HCT116 (cell line): ENCODE measurements around the gene WNT2B. TPM values are rescaled to one million over a fixed set of nuclear protein-coding genes. Genes with fewer than 3 reads are reported as not detected.

Experiments used
- ATAC-seq: fragments of 200-7000 bp; cut with Tn5 transposase; 2 replicates; pipeline ENCODE4 v1.9.1; 2020; ENCODE audit warnings: mild to moderate bottlenecking, moderate library complexity
- BruUV-seq: library from RNA; stranded (reverse); fragments of 400-500 nt; replicated peaks from 2 replicates; lab custom pipeline; 2021; lab: Mats Ljungman, UMichigan
- CTCF ChIA-PET: fragments of 300-600 bp; sonication (Branson Sonifier 250); formaldehyde crosslinking; loops from one replicate; lab custom pipeline; 2021; ENCODE audit warnings: antibody characterized with exemption; lab: Charles Lee
- POLR2A ChIA-PET: fragments of 300-600, 350-600 bp; sonication (Branson Sonifier 250); formaldehyde crosslinking; loops from one replicate; lab custom pipeline; 2021; ENCODE audit warnings: antibody characterized with exemption; lab: Charles Lee
- RAD21 ChIA-PET, 2 experiments: fragments of 300-600 bp; sonication (Branson Sonifier 250); formaldehyde crosslinking; loops; one replicate each; lab custom pipeline; 2023; ENCODE audit warnings: low total read pairs in 2 of 2; ENCODE audit not compliant: uncharacterized antibody in 2 of 2, unreplicated experiment in 2 of 2, low non-redundant PET in 1 of 2; lab: Charles Lee
- DNase-seq: peaks from one replicate; pipeline ENCODE4 v3.0.0-alpha.2; 2010; ENCODE audit warnings: low read depth, low spot score
- H2AFZ ChIP-seq: fragments of 200-600 bp; shearing (Covaris generic), sonication (generic); 2 replicates; pipeline ENCODE4 v1.6.1; 2017; ENCODE audit warnings: low read depth, mixed run types, mixed read lengths, antibody characterized with exemption, low read length; ENCODE audit not compliant: poor library complexity, severe bottlenecking
- H3K27ac ChIP-seq: 2 replicates; pipeline ENCODE4 v1.5.1; 2012; ENCODE audit warnings: low read depth, low read length
- H3K27me3 ChIP-seq: fragments of 200-600 bp; sonication (generic); 2 replicates; pipeline ENCODE4 v1.6.1; 2016; ENCODE audit warnings: mixed run types, low read length, mixed read lengths; ENCODE audit not compliant: insufficient read depth
- H3K36me3 ChIP-seq, 2 experiments: fragments of 200-500 bp in 1 of 2; fragments of 200-600 bp in 1 of 2; sonication (Bioruptor generic) in 1 of 2; sonication (generic) in 1 of 2; 2 replicates each; pipeline versions ENCODE4 v1.5.1 to v1.6.1; 2014 to 2016; ENCODE audit warnings: low read length in 2 of 2, inconsistent platforms in 1 of 2, mixed read lengths in 1 of 2, mixed run types in 1 of 2; ENCODE audit not compliant: insufficient read depth in 2 of 2, control insufficient read depth in 1 of 2
- H3K4me1 ChIP-seq, 2 experiments: fragments of 200-600 bp in 1 of 2; sonication (generic) in 1 of 2; 2 replicates each; pipeline versions ENCODE4 v1.5.1 to v1.6.1; 2012 to 2017; ENCODE audit warnings: low read length in 2 of 2, inconsistent platforms in 1 of 2, mild to moderate bottlenecking in 1 of 2, mixed read lengths in 1 of 2, mixed run types in 1 of 2, moderate library complexity in 1 of 2; ENCODE audit not compliant: insufficient read depth in 2 of 2, control insufficient read depth in 1 of 2
- H3K4me2 ChIP-seq: fragments of 200-600 bp; sonication (generic); 2 replicates; pipeline ENCODE4 v1.6.1; 2017; ENCODE audit warnings: mixed run types, low read length, mixed read lengths
- H3K4me3 ChIP-seq, 2 experiments: fragments of 200-600 bp in 1 of 2; sonication (generic) in 1 of 2; replicated peaks in 1 of 2; 2 replicates each; pipeline ENCODE4 v1.5.1; 2011 to 2016; ENCODE audit warnings: low read length in 2 of 2, control low read depth in 1 of 2, low read depth in 1 of 2, mild to moderate bottlenecking in 1 of 2, mixed read lengths in 1 of 2, mixed run types in 1 of 2
- H3K79me2 ChIP-seq: fragments of 200-600 bp; sonication (generic); 2 replicates; pipeline ENCODE4 v1.6.1; 2017; ENCODE audit warnings: mild to moderate bottlenecking, mixed run types, low read length, moderate library complexity, mixed read lengths; ENCODE audit not compliant: insufficient read depth
- H3K9ac ChIP-seq: fragments of 200-600 bp; sonication (generic); 2 replicates; pipeline ENCODE4 v1.6.1; 2016; ENCODE audit warnings: low read length, mixed read lengths
- H3K9me2 ChIP-seq: fragments of 200-600 bp; sonication (generic), shearing (Covaris generic); 2 replicates; pipeline ENCODE4 v1.6.1; 2017; ENCODE audit warnings: mixed run types, mild to moderate bottlenecking, moderate library complexity; ENCODE audit not compliant: insufficient read depth
- H3K9me3 ChIP-seq, 2 experiments: fragments of 200-500 bp in 1 of 2; fragments of 200-600 bp in 1 of 2; sonication (Bioruptor generic) in 1 of 2; sonication (generic) in 1 of 2; 2 replicates each; pipeline ENCODE4 v1.6.1; 2014 to 2017; ENCODE audit warnings: low read length in 2 of 2, mixed read lengths in 2 of 2, inconsistent platforms in 1 of 2, low read depth in 1 of 2, mild to moderate bottlenecking in 1 of 2, mixed run types in 1 of 2, moderate library complexity in 1 of 2; ENCODE audit not compliant: control insufficient read depth in 1 of 2, insufficient read depth in 1 of 2
- H4K20me1 ChIP-seq: fragments of 200-600 bp; sonication (generic), shearing (Covaris generic); 2 replicates; pipeline ENCODE4 v1.6.1; 2017; ENCODE audit warnings: mixed run types, mild to moderate bottlenecking, moderate library complexity; ENCODE audit not compliant: insufficient read depth
- CBX3 ChIP-seq: IDR thresholded peaks from 2 replicates; pipeline ENCODE4 v1.6.1; 2012; ENCODE audit warnings: low read depth
- CEBPB ChIP-seq: IDR thresholded peaks from 2 replicates; pipeline ENCODE4 v1.6.1; 2012; ENCODE audit warnings: low read depth
- ELF1 ChIP-seq: IDR thresholded peaks from 2 replicates; pipeline ENCODE4 v1.6.1; 2012; ENCODE audit warnings: low read depth, borderline replicate concordance
- EZH2 ChIP-seq: fragments of 200-600 bp; sonication (generic); IDR thresholded peaks from 2 replicates; pipeline ENCODE4 v1.6.1; 2017; ENCODE audit warnings: antibody characterized with exemption, mixed run types
- FOSL1 ChIP-seq: IDR thresholded peaks from 2 replicates; pipeline ENCODE4 v1.6.1; 2012; ENCODE audit warnings: low read depth
- JUND ChIP-seq: IDR thresholded peaks from 2 replicates; pipeline ENCODE4 v1.6.1; 2012
- POLR2A ChIP-seq: IDR thresholded peaks from 2 replicates; pipeline ENCODE4 v1.7.0; 2011; ENCODE audit warnings: borderline replicate concordance; ENCODE audit not compliant: insufficient read depth, insufficient read length; ENCODE audit errors: extremely low read depth
- POLR2AphosphoS5 ChIP-seq: IDR thresholded peaks from 2 replicates; pipeline ENCODE4 v1.6.1; 2011; ENCODE audit warnings: mild to moderate bottlenecking, low read depth, low read length, moderate library complexity
- SIN3A ChIP-seq: IDR thresholded peaks from 2 replicates; pipeline ENCODE4 v1.6.1; 2012; ENCODE audit warnings: low read depth
- SRF ChIP-seq: IDR thresholded peaks from 2 replicates; pipeline ENCODE4 v1.6.1; 2012; ENCODE audit warnings: low read depth
- TCF7L2 ChIP-seq: IDR thresholded peaks from 2 replicates; pipeline ENCODE4 v1.7.0; 2011; ENCODE audit warnings: borderline replicate concordance, inconsistent platforms; ENCODE audit not compliant: insufficient read depth, insufficient read length; ENCODE audit errors: extremely low read depth
- YY1 ChIP-seq: IDR thresholded peaks from 2 replicates; pipeline ENCODE4 v1.6.1; 2011; ENCODE audit warnings: low read length, low read depth, moderate library complexity, mild to moderate bottlenecking; ENCODE audit not compliant: insufficient replicate concordance; ENCODE audit errors: extremely low read depth
- ZFX ChIP-seq: fragments of 450-650 bp; IDR thresholded peaks from 2 replicates; pipeline ENCODE4 v1.6.1; 2017
- ZNF274 ChIP-seq: fragments of 200-500 bp; sonication (Bioruptor generic); IDR thresholded peaks from 2 replicates; pipeline ENCODE4 v1.6.1; 2014; ENCODE audit warnings: mild to moderate bottlenecking, low read depth, low read length, inconsistent platforms
- intact Hi-C: fragments of 100-400 bp; cut with micrococcal nuclease; formaldehyde crosslinking; loops from 2 replicates; pipeline ENCODE4 v1.10.0; 2022
- total RNA-seq: library from RNA; stranded (reverse); gene quantifications from one replicate; pipeline ENCODE4 v1.2.1, GENCODE V29; 2021; ENCODE audit not compliant: unreplicated experiment
- TF ChIP-seq, protein P1 (sequence below), 3 experiments: fragments of 200-600 bp in 1 of 3; sonication (generic) in 1 of 3; IDR thresholded peaks in 2 of 3; conservative IDR thresholded peaks in 1 of 3; 2 replicates each; pipeline ENCODE4 v1.5.1; 2012 to 2017; ENCODE audit warnings: low read depth in 2 of 3, low read length in 2 of 3, antibody characterized with exemption in 1 of 3, borderline replicate concordance in 1 of 3, control low read depth in 1 of 3, mild to moderate bottlenecking in 1 of 3, mixed read lengths in 1 of 3, mixed run types in 1 of 3, moderate library complexity in 1 of 3; ENCODE audit not compliant: insufficient read depth in 1 of 3
- TF ChIP-seq, protein P2 (sequence below): IDR thresholded peaks from 2 replicates; pipeline ENCODE4 v1.6.1; 2012; ENCODE audit warnings: low read depth
- TF ChIP-seq, protein P3 (sequence below): IDR thresholded peaks from 2 replicates; pipeline ENCODE4 v1.6.1; 2011; ENCODE audit warnings: mild to moderate bottlenecking, low read length, moderate library complexity; ENCODE audit not compliant: insufficient replicate concordance; ENCODE audit errors: extremely low read depth
- TF ChIP-seq, protein P4 (sequence below): IDR thresholded peaks from 2 replicates; pipeline ENCODE4 v1.6.1; 2012
- TF ChIP-seq, protein P5 (sequence below): IDR thresholded peaks from 2 replicates; pipeline ENCODE4 v1.6.1; 2012

Gene WNT2B
- total RNA-seq, 1 experiment from 2014 or later, result 1.5 TPM

DNA sequence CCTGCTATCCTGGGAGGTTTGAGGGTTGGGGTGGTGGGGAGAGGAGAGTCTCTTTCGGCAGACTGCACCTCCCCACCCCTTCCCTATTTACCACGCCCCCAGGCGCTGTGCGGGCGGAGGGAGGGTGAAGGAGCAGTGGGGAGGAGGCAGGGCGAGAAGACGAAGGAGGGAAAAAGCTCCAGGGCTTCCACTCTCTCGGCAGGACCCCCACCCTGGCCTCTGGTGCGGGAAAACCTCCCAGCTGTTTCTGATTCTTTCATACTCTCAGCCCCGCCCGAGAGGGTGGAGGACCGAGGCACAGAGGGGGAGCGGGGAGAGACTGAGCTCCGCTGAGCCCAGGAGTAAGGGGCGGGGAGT, 866 bp upstream of the WNT2B start:
- Histone ChIP-seq H3K27ac (no peak overlapping the region), H3K79me2 (no peaks in the 10 kb centered on the region), H3K36me3 (no peaks in the 10 kb centered on the region), H4K20me1 (no peaks in the 10 kb centered on the region), H3K9me2 (no peaks in the 10 kb centered on the region), H3K9ac (peak overlapping the region; percentile 44), H3K4me2 (peak overlapping the region; percentile 100), H3K27me3 (no peaks in the 10 kb centered on the region), H3K4me1 (peaks cover 9 to 17% of the 10 kb centered on the region in 2 experiments; a peak in 3 of 4 replicates), H3K9me3 (no peaks in the 10 kb centered on the region), H3K4me3 (peak overlapping the region; percentile 52 to 63), H2AFZ (peak overlapping the region; percentile 77)
- intact Hi-C loops, result loop anchor here (10.0 kb wide), 1 partner anchor 107 kb away; the partner anchor contains the start of genes CAPZA1 and ST7L
- no peak for TF ChIP-seq POLR2AphosphoS5
- TF ChIP-seq SIN3A, result no peak
- TF ChIP-seq ZFX, result no peak
- TF ChIP-seq ZNF274, result no peak
- no peak for TF ChIP-seq EZH2
- TF ChIP-seq, protein P1, sequence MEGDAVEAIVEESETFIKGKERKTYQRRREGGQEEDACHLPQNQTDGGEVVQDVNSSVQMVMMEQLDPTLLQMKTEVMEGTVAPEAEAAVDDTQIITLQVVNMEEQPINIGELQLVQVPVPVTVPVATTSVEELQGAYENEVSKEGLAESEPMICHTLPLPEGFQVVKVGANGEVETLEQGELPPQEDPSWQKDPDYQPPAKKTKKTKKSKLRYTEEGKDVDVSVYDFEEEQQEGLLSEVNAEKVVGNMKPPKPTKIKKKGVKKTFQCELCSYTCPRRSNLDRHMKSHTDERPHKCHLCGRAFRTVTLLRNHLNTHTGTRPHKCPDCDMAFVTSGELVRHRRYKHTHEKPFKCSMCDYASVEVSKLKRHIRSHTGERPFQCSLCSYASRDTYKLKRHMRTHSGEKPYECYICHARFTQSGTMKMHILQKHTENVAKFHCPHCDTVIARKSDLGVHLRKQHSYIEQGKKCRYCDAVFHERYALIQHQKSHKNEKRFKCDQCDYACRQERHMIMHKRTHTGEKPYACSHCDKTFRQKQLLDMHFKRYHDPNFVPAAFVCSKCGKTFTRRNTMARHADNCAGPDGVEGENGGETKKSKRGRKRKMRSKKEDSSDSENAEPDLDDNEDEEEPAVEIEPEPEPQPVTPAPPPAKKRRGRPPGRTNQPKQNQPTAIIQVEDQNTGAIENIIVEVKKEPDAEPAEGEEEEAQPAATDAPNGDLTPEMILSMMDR (IDR thresholded peaks at IDR 0.05 in 2 of 3, conservative IDR thresholded peaks at IDR 0.05 in 1 of 3; ENCODE audit: borderline replicate concordance in 1 of 3, insufficient read depth in 1 of 3, low read depth in 2 of 3, low read length in 2 of 3), result no peak
- TF ChIP-seq FOSL1, result no peak
- TF ChIP-seq, protein P2, sequence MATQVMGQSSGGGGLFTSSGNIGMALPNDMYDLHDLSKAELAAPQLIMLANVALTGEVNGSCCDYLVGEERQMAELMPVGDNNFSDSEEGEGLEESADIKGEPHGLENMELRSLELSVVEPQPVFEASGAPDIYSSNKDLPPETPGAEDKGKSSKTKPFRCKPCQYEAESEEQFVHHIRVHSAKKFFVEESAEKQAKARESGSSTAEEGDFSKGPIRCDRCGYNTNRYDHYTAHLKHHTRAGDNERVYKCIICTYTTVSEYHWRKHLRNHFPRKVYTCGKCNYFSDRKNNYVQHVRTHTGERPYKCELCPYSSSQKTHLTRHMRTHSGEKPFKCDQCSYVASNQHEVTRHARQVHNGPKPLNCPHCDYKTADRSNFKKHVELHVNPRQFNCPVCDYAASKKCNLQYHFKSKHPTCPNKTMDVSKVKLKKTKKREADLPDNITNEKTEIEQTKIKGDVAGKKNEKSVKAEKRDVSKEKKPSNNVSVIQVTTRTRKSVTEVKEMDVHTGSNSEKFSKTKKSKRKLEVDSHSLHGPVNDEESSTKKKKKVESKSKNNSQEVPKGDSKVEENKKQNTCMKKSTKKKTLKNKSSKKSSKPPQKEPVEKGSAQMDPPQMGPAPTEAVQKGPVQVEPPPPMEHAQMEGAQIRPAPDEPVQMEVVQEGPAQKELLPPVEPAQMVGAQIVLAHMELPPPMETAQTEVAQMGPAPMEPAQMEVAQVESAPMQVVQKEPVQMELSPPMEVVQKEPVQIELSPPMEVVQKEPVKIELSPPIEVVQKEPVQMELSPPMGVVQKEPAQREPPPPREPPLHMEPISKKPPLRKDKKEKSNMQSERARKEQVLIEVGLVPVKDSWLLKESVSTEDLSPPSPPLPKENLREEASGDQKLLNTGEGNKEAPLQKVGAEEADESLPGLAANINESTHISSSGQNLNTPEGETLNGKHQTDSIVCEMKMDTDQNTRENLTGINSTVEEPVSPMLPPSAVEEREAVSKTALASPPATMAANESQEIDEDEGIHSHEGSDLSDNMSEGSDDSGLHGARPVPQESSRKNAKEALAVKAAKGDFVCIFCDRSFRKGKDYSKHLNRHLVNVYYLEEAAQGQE, result no peak
- no peak for TF ChIP-seq YY1
- no peak for TF ChIP-seq ELF1
- no peak for TF ChIP-seq TCF7L2
- TF ChIP-seq, protein P3, sequence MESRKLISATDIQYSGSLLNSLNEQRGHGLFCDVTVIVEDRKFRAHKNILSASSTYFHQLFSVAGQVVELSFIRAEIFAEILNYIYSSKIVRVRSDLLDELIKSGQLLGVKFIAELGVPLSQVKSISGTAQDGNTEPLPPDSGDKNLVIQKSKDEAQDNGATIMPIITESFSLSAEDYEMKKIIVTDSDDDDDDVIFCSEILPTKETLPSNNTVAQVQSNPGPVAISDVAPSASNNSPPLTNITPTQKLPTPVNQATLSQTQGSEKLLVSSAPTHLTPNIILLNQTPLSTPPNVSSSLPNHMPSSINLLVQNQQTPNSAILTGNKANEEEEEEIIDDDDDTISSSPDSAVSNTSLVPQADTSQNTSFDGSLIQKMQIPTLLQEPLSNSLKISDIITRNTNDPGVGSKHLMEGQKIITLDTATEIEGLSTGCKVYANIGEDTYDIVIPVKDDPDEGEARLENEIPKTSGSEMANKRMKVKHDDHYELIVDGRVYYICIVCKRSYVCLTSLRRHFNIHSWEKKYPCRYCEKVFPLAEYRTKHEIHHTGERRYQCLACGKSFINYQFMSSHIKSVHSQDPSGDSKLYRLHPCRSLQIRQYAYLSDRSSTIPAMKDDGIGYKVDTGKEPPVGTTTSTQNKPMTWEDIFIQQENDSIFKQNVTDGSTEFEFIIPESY, result no peak
- TF ChIP-seq JUND, result no peak
- no peak for TF ChIP-seq POLR2A
- TF ChIP-seq CBX3, result no peak
- TF ChIP-seq, protein P4, sequence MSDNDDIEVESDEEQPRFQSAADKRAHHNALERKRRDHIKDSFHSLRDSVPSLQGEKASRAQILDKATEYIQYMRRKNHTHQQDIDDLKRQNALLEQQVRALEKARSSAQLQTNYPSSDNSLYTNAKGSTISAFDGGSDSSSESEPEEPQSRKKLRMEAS, result no peak
- TF ChIP-seq, protein P5, sequence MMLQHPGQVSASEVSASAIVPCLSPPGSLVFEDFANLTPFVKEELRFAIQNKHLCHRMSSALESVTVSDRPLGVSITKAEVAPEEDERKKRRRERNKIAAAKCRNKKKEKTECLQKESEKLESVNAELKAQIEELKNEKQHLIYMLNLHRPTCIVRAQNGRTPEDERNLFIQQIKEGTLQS, result no peak
- TF ChIP-seq SRF, result no peak
- TF ChIP-seq CEBPB, result no peak
- RAD21 ChIA-PET, result no interaction called here
- POLR2A ChIA-PET, result no interaction called here
- DNase-seq (no peak), ATAC-seq (peak; percentile 62)
- no TSS peak for BruUV-seq
- CTCF ChIA-PET, result no interaction called here
